DOHH2 (cell line): ENCODE data around the gene DONSON.

ENCODE experiments used
- CTCF ChIP-seq: fragments of 200-600 bp; sonication (generic); IDR thresholded peaks from one replicate; pipeline ENCODE4 v1.5.1; 2014; ENCODE audit warnings: antibody characterized with exemption, mild to moderate bottlenecking, low read depth, low read length; ENCODE audit not compliant: poor library complexity, severe bottlenecking
- EZH2phosphoT487 ChIP-seq: fragments of 200-600 bp; sonication (generic); IDR thresholded peaks from 2 replicates; pipeline ENCODE4 v1.6.1; 2017; ENCODE audit warnings: borderline replicate concordance, mild to moderate bottlenecking, antibody characterized with exemption, low read length, moderate library complexity, mixed read lengths

- no peak for TF ChIP-seq CTCF
- no peak for TF ChIP-seq EZH2phosphoT487
Measured at GRCh38 chr21:33554982-33555344, 33.5 kb downstream of the DONSON start.
